LNCAP (cell line): ENCODE measurements around the gene TRHDE.
A peak's percentile ranks its signal among the peaks of the same experiment; 100 is the strongest.

Source experiments
- CTCF ChIP-seq: fragments of 450-650 bp; IDR thresholded peaks from 2 replicates; pipeline ENCODE4 v1.5.1; 2017; ENCODE audit warnings: mild to moderate bottlenecking

Gene TRHDE

GRCh38 chr12:72543777-72544467 is 271.8 kb downstream of the TRHDE start:
- no peak for TF ChIP-seq CTCF

- TF ChIP-seq CTCF: no peak
Observed at GRCh38 chr12:72546106-72546505, 273.9 kb downstream of the TRHDE start.

GRCh38 chr12:72547573-72547972 is 275.4 kb downstream of the TRHDE start:
- TF ChIP-seq CTCF: no peak

GRCh38 chr12:72549184-72549583 is 277.0 kb downstream of the TRHDE start:
- TF ChIP-seq CTCF: no peak

GRCh38 chr12:72560003-72560769 is 288.0 kb downstream of the TRHDE start:
- TF ChIP-seq CTCF: no peak

- peak; percentile 42; the same call in 1 of the 2 replicates for TF ChIP-seq CTCF
Observed at GRCh38 chr12:72570601-72571000, 298.4 kb downstream of the TRHDE start.

- TF ChIP-seq CTCF: no peak
Observed at GRCh38 chr12:72574138-72574537, 302.0 kb downstream of the TRHDE start.
